Choroid plexus epithelial cell (primary cell): ENCODE results near the gene LHX4.

Source experiments
- DNase-seq: peaks from one replicate; pipeline ENCODE4 v3.0.0-alpha.2; 2010; ENCODE audit warnings: low read depth
- H3K4me3 ChIP-seq: 2 replicates; pipeline ENCODE4 v1.5.1; 2011; ENCODE audit warnings: low read depth, mild to moderate bottlenecking, control low read depth, low read length, moderate library complexity
- CTCF ChIP-seq: conservative IDR thresholded peaks from 2 replicates; pipeline ENCODE4 v1.5.1; 2011; ENCODE audit warnings: low read depth, mild to moderate bottlenecking, control low read depth, inconsistent platforms, low read length, moderate library complexity

The LHX4 gene

GRCh38 chr1:180204231-180204630 lies 25.8 kb upstream of the LHX4 start:
- DNase-seq, result no peak
- H3K4me3 ChIP-seq, result no peak overlapping the region
- TF ChIP-seq CTCF, result no peak

GRCh38 chr1:180206581-180206980 lies 23.5 kb upstream of the LHX4 start:
- H3K4me3 ChIP-seq, result no peak overlapping the region
- no peak for TF ChIP-seq CTCF
- DNase-seq, result no peak

- H3K4me3 ChIP-seq, result no peak overlapping the region
- DNase-seq, result no peak
- no peak for TF ChIP-seq CTCF
Measured at GRCh38 chr1:180208264-180208663, 21.8 kb upstream of the LHX4 start.

- no peak for DNase-seq
- H3K4me3 ChIP-seq, result no peak overlapping the region
- TF ChIP-seq CTCF, result no peak
Measured at GRCh38 chr1:180210008-180210620, 19.9 kb upstream of the LHX4 start.

- no peak for DNase-seq
- TF ChIP-seq CTCF, result no peak
- H3K4me3 ChIP-seq, result no peak overlapping the region
Measured at GRCh38 chr1:180211156-180211859, 18.8 kb upstream of the LHX4 start.

GRCh38 chr1:180211860-180212229 lies 18.2 kb upstream of the LHX4 start:
- DNase-seq, result no peak
- H3K4me3 ChIP-seq, result no peak overlapping the region
- TF ChIP-seq CTCF, result no peak
